AG09309 (cell line): ENCODE measurements around the gene PPP1R12A.
"Not testable (repeated sequence)": the region's sequence is repeated elsewhere in the genome, so short reads cannot be mapped to it uniquely, and the experiment has no call there.

ENCODE experiments used
- DNase-seq: peaks from one replicate; pipeline ENCODE4 v3.0.0-alpha.2; 2010; ENCODE audit warnings: low read depth
- H3K4me3 ChIP-seq: 2 replicates; pipeline ENCODE4 v1.5.1; 2011; ENCODE audit warnings: mild to moderate bottlenecking, low read depth, low read length, moderate library complexity; ENCODE audit not compliant: control insufficient read depth
- CTCF ChIP-seq: IDR thresholded peaks from 2 replicates; pipeline ENCODE4 v1.5.1; 2011; ENCODE audit warnings: mild to moderate bottlenecking, low read depth, low read length, inconsistent platforms; ENCODE audit not compliant: insufficient read depth, control insufficient read depth; ENCODE audit errors: missing control alignments

PPP1R12A gene

GRCh38 chr12:79935021-79935623 is at the start of gene PPP1R12A:
PPP1R12A (minus strand) TSS chr12:79935097; CDS start chr12:79934931, 166 bp downstream.
- no peak for TF ChIP-seq CTCF
- H3K4me3 ChIP-seq = peak within 1 kb of the TSS; percentile 98
- DNase-seq = peak; percentile 89

DNA sequence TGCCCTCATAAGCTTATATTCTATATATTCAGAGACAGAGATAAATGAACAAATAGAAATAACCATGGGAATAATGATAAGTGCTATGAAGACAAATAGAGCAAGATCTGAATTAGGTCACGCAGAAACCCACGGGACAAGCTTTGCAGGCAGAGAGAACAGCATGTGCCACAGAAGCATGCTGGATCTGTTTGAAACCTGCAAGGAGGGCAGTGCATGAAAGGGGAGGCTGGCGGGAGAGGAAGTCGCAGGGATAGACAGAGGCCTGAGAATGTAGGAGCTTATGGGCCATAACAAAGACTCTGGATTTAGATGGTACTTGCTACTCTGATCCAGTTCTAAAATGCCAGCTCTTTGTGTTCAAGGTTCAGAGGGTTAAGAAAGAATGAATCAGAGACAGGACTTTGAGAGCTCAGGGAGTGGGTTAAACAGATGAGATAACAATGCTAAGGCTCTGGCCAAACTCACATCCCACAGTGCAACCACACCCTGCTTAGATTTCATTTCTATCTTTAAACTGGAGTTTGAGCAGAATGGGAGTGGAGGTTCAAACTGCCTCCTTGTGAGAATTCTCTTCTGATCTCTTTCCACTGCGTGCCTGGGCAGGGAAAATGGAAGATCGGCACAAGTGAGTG is 49.2 kb upstream of the PPP1R12A start:
- peak; percentile 33 for DNase-seq
- no peak for TF ChIP-seq CTCF
- no peak overlapping the region for H3K4me3 ChIP-seq

DNA sequence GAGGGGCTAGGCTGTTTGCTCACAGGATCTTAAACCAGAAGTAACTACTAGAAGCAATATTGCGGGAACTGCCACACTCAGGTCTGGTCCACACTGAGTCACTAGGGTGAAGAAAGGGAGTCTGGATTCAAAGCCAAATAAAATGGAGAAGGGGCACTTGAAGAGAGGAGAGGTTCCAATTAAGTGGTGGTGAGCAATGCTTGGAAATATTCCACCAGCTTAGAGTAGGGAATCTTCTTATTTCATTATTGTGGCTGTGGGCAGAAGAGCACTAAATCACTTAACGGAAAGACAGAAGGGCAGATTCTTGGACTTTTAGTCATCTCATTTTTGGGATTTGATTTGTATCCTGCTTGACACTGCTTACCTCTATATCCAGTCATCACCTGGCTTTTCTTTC is 48.6 kb upstream of the PPP1R12A start:
- no peak overlapping the region for H3K4me3 ChIP-seq
- DNase-seq = peak; percentile 92
- TF ChIP-seq CTCF = no peak

GRCh38 chr12:79982086-79983062 is 47.5 kb upstream of the PPP1R12A start:
- peak; percentile 15 for TF ChIP-seq CTCF
- DNase-seq = peak; percentile 13
- H3K4me3 ChIP-seq = no peak overlapping the region

DNA sequence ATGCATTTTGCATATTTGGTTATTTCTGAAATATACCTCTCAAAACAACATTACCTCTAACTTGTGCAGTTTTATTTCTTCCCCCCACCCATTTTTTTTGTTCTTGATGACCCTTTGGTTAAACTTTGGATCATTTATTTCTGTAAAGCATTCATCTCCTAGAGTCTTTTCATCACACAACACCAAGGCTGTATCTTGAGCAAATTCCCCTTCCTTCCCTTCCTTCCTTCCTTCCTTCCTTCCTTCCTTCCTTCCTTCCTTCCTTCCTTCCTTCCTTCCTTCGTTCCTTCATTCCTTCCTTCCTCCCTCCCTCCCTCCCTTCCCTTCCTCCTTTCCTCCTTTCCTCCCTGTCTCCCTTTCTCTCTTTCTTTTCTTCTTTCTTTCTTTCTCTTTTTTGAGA is 43.8 kb upstream of the PPP1R12A start:
- no peak overlapping the region for H3K4me3 ChIP-seq
- DNase-seq = no peak
- TF ChIP-seq CTCF = no peak

DNA sequence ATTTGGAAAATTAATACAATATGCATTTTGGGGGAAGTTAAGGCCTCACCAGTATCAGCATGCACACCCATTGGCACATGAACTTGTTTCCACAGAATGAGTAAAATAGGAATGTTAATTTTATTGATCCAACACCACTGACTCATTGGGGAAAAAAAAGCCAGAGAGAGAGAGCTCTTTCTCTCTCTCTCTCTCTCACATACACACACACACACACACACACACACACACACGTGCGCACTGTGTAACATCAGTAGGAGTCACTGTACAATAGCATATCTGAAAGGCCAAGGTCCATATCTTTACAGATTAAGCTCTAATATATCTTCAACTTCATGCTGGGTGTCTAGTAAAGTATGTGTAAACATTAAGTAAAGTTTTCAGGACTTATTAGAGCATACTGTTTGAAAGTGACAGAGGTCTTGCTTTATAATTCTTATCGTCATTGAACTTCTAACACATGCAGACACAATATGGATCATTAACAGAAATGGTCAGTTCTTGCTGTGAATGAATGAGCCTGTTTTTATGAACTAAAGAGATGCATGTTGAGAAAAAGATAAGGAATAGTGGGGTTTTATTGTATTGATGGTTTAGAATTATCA is 43.1 kb upstream of the PPP1R12A start:
- peak; percentile 69 for DNase-seq
- not testable (repeated sequence) for H3K4me3 ChIP-seq
